Right atrium auricular region (tissue), 2 donors: ENCODE data around the gene NCK1. TPM values are rescaled to one million over a fixed set of nuclear protein-coding genes. Genes with fewer than 3 reads are reported as not detected.

ENCODE experiments used
- DNase-seq: peaks from one replicate; pipeline ENCODE4 v3.0.0-alpha.2; 2019; ENCODE audit warnings: low spot score
- H3K27ac ChIP-seq, 2 donors: fragments of 200-600 bp; sonication (generic); 1 replicate in 1 of 2; 2 replicates in 1 of 2; pipeline ENCODE4 v1.5.1; 2016 to 2019
- H3K27me3 ChIP-seq, 2 donors: fragments of 200-600 bp; sonication (generic); one replicate each; pipeline versions ENCODE4 v1.5.1 to v1.6.0; 2017 to 2019
- H3K36me3 ChIP-seq: fragments of 200-600 bp; sonication (generic); one replicate; pipeline ENCODE4 v1.5.1; 2016
- H3K4me1 ChIP-seq, 2 donors: fragments of 200-600 bp; sonication (generic); one replicate each; pipeline versions ENCODE4 v1.5.1 to v1.6.0; 2017 to 2019
- H3K4me3 ChIP-seq, 2 donors: fragments of 200-600 bp; sonication (generic); 1 replicate in 1 of 2; 2 replicates in 1 of 2; pipeline ENCODE4 v1.5.1; 2017 to 2019; ENCODE audit warnings: mild to moderate bottlenecking in 1 of 2, moderate library complexity in 1 of 2
- H3K9me3 ChIP-seq, 2 donors: fragments of 200-600 bp; sonication (generic); one replicate each; pipeline ENCODE4 v1.5.1; 2019
- CTCF ChIP-seq, 2 donors: fragments of 200-600 bp; sonication (generic); IDR thresholded peaks; one replicate each; pipeline ENCODE4 v1.5.1; 2019; ENCODE audit warnings: antibody characterized with exemption in 2 of 2
- total RNA-seq, 2 donors: library from RNA; depleted of rRNA; stranded (reverse); fragments of >200 nt; gene quantifications; one replicate each; pipeline ENCODE4 v1.1.0, GENCODE V29; 2016

NCK1 gene
- total RNA-seq, 2 donors from 2014 or later: 21.5 to 22.0 TPM

- no peak overlapping the region for H3K27ac ChIP-seq
- no peaks in the 10 kb centered on the region for H3K4me1 ChIP-seq
- no peaks in the 10 kb centered on the region for H3K27me3 ChIP-seq
- no peak for TF ChIP-seq CTCF (IDR thresholded peaks at IDR 0.05)
- H3K36me3 ChIP-seq: no peaks in the 10 kb centered on the region
- H3K9me3 ChIP-seq: no peaks in the 10 kb centered on the region
- DNase-seq: no peak
- H3K4me3 ChIP-seq: no peak overlapping the region
Observed at GRCh38 chr3:136882571-136882970, 20.6 kb downstream of the NCK1 start.

GRCh38 chr3:136883967-136884720 is 22.1 kb downstream of the NCK1 start:
- TF ChIP-seq CTCF (IDR thresholded peaks at IDR 0.05): no peak
- H3K36me3 ChIP-seq: no peaks in the 10 kb centered on the region
- H3K27ac ChIP-seq: no peak overlapping the region
- H3K9me3 ChIP-seq: no peaks in the 10 kb centered on the region
- no peak for DNase-seq
- H3K4me3 ChIP-seq: no peak overlapping the region
- H3K27me3 ChIP-seq: no peaks in the 10 kb centered on the region
- no peaks in the 10 kb centered on the region for H3K4me1 ChIP-seq

GRCh38 chr3:136885357-136886213 is 23.6 kb downstream of the NCK1 start:
- Histone ChIP-seq H3K9me3 (no peaks in the 10 kb centered on the region), H3K27me3 (no peaks in the 10 kb centered on the region), H3K4me1 (no peaks in the 10 kb centered on the region), H3K27ac (no peak overlapping the region), H3K4me3 (no peak overlapping the region), H3K36me3 (no peaks in the 10 kb centered on the region)
- no peak for TF ChIP-seq CTCF (IDR thresholded peaks at IDR 0.05)
- DNase-seq: no peak

- Histone ChIP-seq H3K27me3 (no peaks in the 10 kb centered on the region), H3K4me3 (no peak overlapping the region), H3K4me1 (peaks cover 0 to 11% of the 10 kb centered on the region in 2 donors), H3K9me3 (no peaks in the 10 kb centered on the region), H3K36me3 (no peaks in the 10 kb centered on the region), H3K27ac (no peak overlapping the region)
- TF ChIP-seq CTCF (IDR thresholded peaks at IDR 0.05): no peak
- DNase-seq: no peak
Observed at GRCh38 chr3:136889947-136890346, 27.9 kb downstream of the NCK1 start.

- H3K27ac ChIP-seq: no peak overlapping the region
- H3K36me3 ChIP-seq: no peaks in the 10 kb centered on the region
- no peaks in the 10 kb centered on the region for H3K9me3 ChIP-seq
- no peak for DNase-seq
- H3K27me3 ChIP-seq: no peaks in the 10 kb centered on the region
- peaks cover 0 to 11% of the 10 kb centered on the region in 2 donors for H3K4me1 ChIP-seq
- H3K4me3 ChIP-seq: no peak overlapping the region
- no peak for TF ChIP-seq CTCF (IDR thresholded peaks at IDR 0.05)
Observed at GRCh38 chr3:136891934-136892855, 30.2 kb downstream of the NCK1 start.
